Liver (tissue), 3 donors: ENCODE data around the gene TMEM135.

Source experiments
- ATF3 ChIP-seq: IDR thresholded peaks from 2 replicates; pipeline ENCODE4 v1.6.1; 2016; ENCODE audit warnings: antibody characterized with exemption
- CTCF ChIP-seq: fragments of 150-350 bp; IDR thresholded peaks from 2 replicates; pipeline ENCODE4 v1.5.1; 2017; ENCODE audit warnings: improper control_type of control experiment, low read depth, low read length; ENCODE audit not compliant: missing input control
- FOXA1 ChIP-seq: IDR thresholded peaks from 2 replicates; pipeline ENCODE4 v1.6.1; 2016; ENCODE audit warnings: antibody characterized with exemption
- GABPA ChIP-seq, 2 donors: IDR thresholded peaks in 1 of 2; conservative IDR thresholded peaks in 1 of 2; 2 replicates each; pipeline ENCODE4 v1.6.1; 2016; ENCODE audit warnings: antibody characterized with exemption in 2 of 2, mild to moderate bottlenecking in 1 of 2, moderate library complexity in 1 of 2
- HNF4A ChIP-seq, 2 donors: conservative IDR thresholded peaks; 2 replicates each; pipeline ENCODE4 v1.6.1; 2016; ENCODE audit warnings: antibody characterized with exemption in 2 of 2, mild to moderate bottlenecking in 2 of 2
- HNF4G ChIP-seq: IDR thresholded peaks from 2 replicates; pipeline ENCODE4 v1.6.1; 2016; ENCODE audit warnings: antibody characterized with exemption
- JUND ChIP-seq, 2 donors: IDR thresholded peaks; 2 replicates each; pipeline ENCODE4 v1.6.1; 2016; ENCODE audit warnings: antibody characterized with exemption in 2 of 2
- MAX ChIP-seq: IDR thresholded peaks from 2 replicates; pipeline ENCODE4 v1.6.1; 2016; ENCODE audit warnings: antibody characterized with exemption
- NR2F2 ChIP-seq: IDR thresholded peaks from 2 replicates; pipeline ENCODE4 v1.6.1; 2016; ENCODE audit warnings: antibody characterized with exemption
- RAD21 ChIP-seq, 2 donors: IDR thresholded peaks; 2 replicates each; pipeline ENCODE4 v1.6.1; 2016; ENCODE audit warnings: antibody characterized with exemption in 2 of 2, mild to moderate bottlenecking in 2 of 2
- SP1 ChIP-seq: IDR thresholded peaks from 2 replicates; pipeline ENCODE4 v1.6.1; 2018; ENCODE audit warnings: antibody characterized with exemption, mild to moderate bottlenecking
- TAF1 ChIP-seq: conservative IDR thresholded peaks from 2 replicates; pipeline ENCODE4 v1.6.1; 2016; ENCODE audit warnings: antibody characterized with exemption, mild to moderate bottlenecking
- YY1 ChIP-seq: IDR thresholded peaks from 2 replicates; pipeline ENCODE4 v1.6.1; 2016; ENCODE audit warnings: antibody characterized with exemption, mild to moderate bottlenecking
- ZBTB33 ChIP-seq: IDR thresholded peaks from 2 replicates; pipeline ENCODE4 v1.6.1; 2016; ENCODE audit warnings: antibody characterized with exemption
- donor health status: healthy.
- donor health status: healthy.

GRCh38 chr11:87081358-87081757 is 43.6 kb downstream of the TMEM135 start:
- TF ChIP-seq CTCF (no peak), JUND (IDR thresholded peaks at IDR 0.05) (no peak), TAF1 (no peak), NR2F2 (no peak), RAD21 (IDR thresholded peaks at IDR 0.05) (no peak), MAX (no peak), SP1 (no peak), ZBTB33 (no peak), YY1 (no peak), FOXA1 (no peak), GABPA (IDR thresholded peaks at IDR 0.05 in 1 of 2, conservative IDR thresholded peaks at IDR 0.05 in 1 of 2) (no peak), HNF4G (no peak), HNF4A (conservative IDR thresholded peaks at IDR 0.05) (no peak), ATF3 (no peak)
